DOHH2 (cell line): ENCODE data around the gene OTUD7B.

ENCODE experiments used
- EZH2phosphoT487 ChIP-seq: fragments of 200-600 bp; sonication (generic); IDR thresholded peaks from 2 replicates; pipeline ENCODE4 v1.6.1; 2017; ENCODE audit warnings: borderline replicate concordance, mild to moderate bottlenecking, antibody characterized with exemption, low read length, moderate library complexity, mixed read lengths
- TF ChIP-seq, protein P1 (sequence below): fragments of 200-600 bp; sonication (generic); IDR thresholded peaks from one replicate; pipeline ENCODE4 v1.5.1; 2014; ENCODE audit warnings: antibody characterized with exemption, mild to moderate bottlenecking, low read depth, low read length; ENCODE audit not compliant: poor library complexity, severe bottlenecking

DNA sequence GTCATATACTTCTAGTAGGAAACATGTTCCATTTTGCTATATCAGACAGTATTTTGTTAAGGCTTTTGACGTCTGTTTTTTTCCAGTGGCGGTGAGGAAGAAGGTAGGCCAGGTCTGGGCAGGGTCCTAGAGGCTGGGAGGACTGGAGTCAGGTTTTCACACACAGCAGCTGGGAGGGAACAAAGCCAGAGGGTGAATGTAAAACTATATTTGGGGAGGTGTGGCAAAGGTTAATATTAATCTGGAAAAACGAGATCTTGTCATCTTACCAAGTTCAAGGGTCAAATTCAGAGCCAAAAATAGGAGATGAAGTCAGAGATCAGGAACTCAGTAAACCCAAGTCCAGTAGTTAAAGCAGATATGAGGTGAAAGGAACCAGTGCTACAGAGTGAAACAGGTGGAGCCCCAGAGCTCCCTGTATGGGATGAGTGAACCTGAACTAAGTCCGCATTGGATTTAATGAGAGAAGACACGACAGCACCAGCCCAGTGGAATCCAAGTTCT lies 10.7 kb upstream of the OTUD7B start:
- TF ChIP-seq, protein P1, sequence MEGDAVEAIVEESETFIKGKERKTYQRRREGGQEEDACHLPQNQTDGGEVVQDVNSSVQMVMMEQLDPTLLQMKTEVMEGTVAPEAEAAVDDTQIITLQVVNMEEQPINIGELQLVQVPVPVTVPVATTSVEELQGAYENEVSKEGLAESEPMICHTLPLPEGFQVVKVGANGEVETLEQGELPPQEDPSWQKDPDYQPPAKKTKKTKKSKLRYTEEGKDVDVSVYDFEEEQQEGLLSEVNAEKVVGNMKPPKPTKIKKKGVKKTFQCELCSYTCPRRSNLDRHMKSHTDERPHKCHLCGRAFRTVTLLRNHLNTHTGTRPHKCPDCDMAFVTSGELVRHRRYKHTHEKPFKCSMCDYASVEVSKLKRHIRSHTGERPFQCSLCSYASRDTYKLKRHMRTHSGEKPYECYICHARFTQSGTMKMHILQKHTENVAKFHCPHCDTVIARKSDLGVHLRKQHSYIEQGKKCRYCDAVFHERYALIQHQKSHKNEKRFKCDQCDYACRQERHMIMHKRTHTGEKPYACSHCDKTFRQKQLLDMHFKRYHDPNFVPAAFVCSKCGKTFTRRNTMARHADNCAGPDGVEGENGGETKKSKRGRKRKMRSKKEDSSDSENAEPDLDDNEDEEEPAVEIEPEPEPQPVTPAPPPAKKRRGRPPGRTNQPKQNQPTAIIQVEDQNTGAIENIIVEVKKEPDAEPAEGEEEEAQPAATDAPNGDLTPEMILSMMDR: no peak
- no peak for TF ChIP-seq EZH2phosphoT487
